Renal cortical epithelial cell (primary cell): ENCODE results near the gene RHOT1. TPM values are rescaled to one million over a fixed set of nuclear protein-coding genes. Genes with fewer than 3 reads are reported as not detected.
"Not testable (repeated sequence)": the region's sequence is repeated elsewhere in the genome, so short reads cannot be mapped to it uniquely, and the experiment has no call there.

Experiments used
- DNase-seq: peaks from one replicate; pipeline ENCODE4 v3.0.0-alpha.2; 2011; ENCODE audit warnings: low read depth
- total RNA-seq: library from RNA; depleted of rRNA; stranded (reverse); fragments of >200 nt; gene quantifications from 2 replicates; pipeline ENCODE4 v1.2.3, GENCODE V29; 2014

The RHOT1 gene
- total RNA-seq, 1 donor from 2014 or later: 62.3 TPM

DNA sequence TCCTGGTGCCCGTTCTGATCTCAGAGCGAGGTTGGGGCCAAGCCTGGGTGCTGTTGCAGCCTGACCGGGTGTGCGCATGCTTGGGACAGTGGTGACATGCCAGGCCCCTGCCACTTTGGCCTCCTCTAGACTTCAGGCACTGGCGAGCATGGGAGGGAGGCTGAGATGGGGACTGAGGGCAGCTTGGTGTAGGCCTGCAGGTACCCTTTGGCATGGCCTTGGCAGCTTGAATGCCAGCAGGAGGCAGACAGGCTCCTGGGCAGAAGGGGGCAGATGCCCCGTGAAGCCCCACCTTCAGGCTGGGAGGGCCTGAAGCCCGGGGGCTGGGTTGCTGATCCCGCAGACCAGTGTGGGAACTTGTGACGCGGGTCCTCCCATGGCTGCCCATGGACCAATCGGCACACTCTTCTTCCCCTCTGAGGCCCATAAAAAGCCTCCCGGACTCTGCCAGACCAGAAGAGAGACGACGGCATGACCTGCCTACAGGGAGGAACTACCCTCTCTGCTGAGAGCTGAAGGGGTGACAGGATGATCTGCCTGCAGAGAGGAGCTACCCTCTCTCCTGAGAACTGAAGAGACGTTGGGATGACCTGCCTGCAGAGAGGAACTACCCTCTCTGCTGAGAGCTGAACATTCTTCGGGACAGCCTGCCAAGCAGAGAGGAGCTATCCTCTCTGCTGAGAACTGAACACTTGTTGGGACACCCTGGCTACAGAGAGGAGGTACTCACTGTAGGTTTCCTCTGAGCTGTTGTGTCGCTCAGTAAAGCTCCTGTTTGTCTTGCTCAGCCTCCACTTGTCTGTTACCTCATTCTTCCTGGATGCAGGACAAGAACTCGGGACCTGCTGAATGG, 17.5 kb downstream of the RHOT1 start:
- no peak for DNase-seq

- no peak for DNase-seq
These were observed 18.2 kb downstream of the RHOT1 start for GRCh38 chr17:32160526-32160925.

DNA sequence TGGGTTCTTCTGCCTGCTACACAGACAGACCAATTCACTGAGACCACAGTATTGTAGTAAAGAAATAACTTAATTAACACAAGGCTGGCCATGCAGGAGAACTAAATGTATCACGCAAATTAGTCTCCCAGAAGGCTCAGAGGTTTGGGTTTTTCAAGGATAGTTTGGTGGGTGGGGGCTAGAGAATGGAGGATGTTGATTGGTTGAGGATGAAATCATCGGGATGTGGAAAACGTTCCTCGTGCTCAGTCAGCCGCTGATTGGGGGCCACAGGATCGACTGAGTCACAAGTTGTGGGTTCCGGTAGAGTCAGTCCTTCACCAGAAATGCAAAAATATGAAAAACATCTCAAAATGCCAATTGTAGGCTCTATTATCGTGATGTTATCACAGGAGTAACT, 18.7 kb downstream of the RHOT1 start:
- peak; percentile 55 for DNase-seq

GRCh38 chr17:32161506-32162365, 19.4 kb downstream of the RHOT1 start:
- DNase-seq: peak; percentile 70

- no peak for DNase-seq
These were observed 32.6 kb downstream of the RHOT1 start for GRCh38 chr17:32174889-32175288.

- DNase-seq: not testable (repeated sequence)
These were observed 36.4 kb downstream of the RHOT1 start for GRCh38 chr17:32178679-32179078.

DNA sequence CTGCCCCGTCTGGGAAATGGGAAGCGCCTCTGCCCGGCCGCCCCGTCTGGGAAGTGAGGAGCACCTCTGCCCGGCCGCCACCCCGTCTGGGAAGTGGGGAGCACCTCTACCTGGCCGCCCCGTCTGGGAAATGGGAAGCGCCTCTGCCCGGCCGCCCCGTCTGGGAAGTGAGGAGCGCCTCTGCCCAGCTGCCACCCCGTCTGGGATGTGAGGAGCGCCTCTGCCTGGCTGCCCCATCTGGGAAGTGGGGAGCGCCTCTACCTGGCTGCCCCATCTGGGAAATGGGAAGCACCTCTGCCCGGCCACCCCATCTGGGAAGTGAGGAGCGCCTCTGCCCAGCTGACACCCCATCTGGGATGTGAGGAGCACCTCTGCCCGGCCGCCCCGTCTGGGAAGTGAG, 36.8 kb downstream of the RHOT1 start:
- not testable (repeated sequence) for DNase-seq

DNA sequence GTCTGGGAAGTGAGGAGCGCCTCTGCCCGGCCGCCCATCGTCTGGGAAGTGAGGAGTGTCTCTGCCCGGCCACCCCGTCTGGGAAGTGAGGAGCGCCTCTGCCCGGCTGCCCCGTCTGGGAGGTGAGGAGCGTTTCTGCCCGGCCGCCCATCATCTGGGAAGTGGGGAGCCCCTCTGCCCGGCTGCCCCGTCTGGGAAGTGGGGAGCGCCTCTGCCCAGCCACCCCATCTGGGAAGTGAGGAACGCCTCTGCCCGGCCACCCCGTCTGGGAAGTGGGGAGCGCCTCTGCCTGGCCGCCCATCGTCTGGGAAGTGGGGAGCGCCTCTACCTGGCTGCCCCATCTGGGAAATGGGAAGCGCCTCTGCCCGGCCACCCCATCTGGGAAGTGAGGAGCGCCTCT, 37.2 kb downstream of the RHOT1 start:
- not testable (repeated sequence) for DNase-seq

DNA sequence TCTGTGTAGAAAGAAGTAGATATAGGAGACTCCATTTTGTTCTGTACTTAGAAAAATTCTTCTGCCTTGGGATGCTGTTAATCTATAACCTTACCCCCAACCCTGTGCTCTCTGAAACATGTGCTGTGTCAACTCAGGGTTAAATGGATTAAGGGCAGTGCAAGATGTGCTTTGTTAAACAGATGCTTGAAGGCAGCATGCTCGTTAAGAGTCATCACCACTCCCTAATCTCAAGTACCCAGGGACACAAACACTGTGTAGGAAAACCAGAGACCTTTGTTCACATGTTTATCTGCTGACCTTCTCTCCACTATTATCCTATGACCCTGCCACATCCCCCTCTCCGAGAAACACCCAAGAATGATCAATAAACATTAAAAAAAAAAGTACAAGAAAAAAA, 38.0 kb downstream of the RHOT1 start:
- DNase-seq: not testable (repeated sequence)

DNA sequence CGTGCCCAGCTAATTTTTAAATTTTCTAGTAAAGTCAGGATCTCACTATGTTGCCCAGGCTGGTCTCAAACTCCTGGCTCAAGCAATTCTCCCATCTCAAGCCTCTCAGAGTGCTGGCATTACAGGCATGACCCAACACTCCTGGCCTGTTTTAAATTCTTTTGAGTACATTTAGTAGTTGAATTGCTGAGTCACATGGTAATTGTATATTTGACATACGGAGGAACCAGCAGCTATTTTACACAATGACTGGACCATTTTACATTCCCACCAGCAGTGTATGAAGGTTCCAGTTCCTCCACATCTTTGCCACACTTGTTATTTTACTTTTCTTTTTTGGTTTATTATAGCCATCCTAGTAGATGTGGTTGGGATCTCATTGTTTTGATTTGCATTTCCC, 43.6 kb downstream of the RHOT1 start:
- no peak for DNase-seq

- no peak for DNase-seq
These were observed 45.0 kb downstream of the RHOT1 start for GRCh38 chr17:32187271-32187670.

DNA sequence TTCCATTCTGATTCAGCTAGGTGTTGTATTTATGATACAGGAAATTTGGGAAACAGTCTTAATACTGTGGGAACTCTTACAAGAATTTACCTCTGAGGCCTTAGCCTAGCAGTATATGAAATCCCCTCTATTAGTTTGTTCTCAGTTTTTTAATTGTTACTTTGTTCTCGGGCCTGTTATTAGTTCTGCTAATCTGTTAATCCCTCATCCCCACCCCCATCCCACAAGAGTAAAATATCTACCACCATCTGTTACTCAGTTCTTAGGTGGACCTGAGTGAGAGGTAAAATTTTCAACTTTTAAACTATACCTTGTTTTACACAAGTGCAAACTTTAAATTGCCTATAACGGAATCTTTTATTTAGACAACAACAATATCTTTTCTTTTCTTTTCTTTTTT, 47.0 kb downstream of the RHOT1 start:
- no peak for DNase-seq

DNA sequence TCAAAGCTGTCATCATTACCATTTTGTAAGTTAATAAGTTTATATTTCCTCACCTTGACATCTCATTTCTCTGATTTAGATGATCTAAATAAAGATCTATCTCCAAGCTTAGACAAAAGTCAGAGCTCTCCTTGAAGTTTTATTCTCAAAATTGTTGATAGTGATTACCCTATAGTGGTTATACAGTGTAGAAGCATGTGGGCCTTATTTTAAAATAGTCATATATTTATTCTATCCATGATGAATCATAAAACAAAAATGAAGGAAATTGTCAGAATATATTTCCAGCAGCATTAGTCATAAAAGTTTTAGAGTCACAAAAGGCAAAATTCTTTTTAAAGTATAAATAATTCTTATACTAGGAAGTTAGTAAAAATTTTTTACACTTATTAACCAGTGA, 49.0 kb downstream of the RHOT1 start:
- no peak for DNase-seq

DNA sequence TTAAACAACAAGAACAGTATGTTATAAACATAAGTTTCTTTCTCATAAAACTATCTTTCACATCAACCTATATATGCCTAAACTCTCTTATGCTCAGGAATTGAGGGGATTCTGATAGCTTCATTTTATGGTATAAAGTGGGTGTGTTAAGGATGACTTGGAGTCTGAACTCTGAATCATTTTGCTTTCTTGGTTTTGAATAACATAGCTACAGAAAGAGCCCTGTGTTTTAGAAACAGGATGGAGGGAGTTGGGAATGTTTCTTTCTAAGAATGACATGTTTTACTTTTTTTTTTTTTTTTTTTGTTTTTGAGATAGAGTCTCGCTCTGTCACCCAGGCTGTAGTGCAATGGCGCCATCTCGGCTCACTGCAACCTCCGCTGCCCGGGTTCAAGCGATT, 50.1 kb downstream of the RHOT1 start:
- no peak for DNase-seq

DNA sequence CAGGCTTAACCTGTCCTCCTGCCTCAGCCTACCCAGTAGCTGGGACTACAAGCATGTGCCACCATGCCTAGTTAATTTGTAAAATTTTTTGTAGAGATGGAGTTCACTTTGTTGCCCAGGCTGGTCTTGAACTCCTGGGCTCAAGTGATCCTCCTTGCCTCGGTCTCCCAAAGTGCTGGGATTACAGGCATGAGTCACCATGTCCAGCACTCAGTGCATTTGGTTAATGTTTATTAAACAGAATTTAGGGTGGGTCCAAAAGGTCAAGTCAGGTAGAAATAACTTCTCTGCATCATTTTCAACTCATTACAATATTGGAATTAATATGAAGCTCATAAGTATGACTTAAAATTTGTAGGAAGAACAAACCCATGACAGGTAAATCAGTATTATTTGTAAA, 55.7 kb downstream of the RHOT1 start:
- no peak for DNase-seq

GRCh38 chr17:32206861-32207260, 64.6 kb downstream of the RHOT1 start:
- no peak for DNase-seq

- no peak for DNase-seq
These were observed 66.1 kb downstream of the RHOT1 start for GRCh38 chr17:32208436-32208835.

- DNase-seq: no peak
These were observed 67.3 kb downstream of the RHOT1 start for GRCh38 chr17:32209608-32210007.

DNA sequence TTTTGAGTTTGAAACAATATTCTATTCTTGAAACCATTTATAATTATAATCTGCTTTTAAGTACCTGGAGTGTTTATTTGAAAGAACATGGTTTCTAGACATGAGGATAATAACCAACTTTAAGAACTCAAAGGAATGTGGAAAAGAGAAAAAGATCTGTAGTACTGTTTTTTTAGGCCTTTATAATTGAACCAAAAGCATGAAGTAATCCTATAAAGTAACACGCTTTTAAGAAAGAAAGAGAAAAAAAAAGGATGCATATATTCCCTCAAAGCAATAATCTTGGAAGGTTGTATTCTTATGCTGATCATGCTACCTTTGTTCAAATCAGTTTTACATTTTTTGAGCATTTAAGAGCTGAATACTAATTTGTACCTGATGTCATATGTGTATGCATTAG, 69.4 kb downstream of the RHOT1 start:
- DNase-seq: no peak

DNA sequence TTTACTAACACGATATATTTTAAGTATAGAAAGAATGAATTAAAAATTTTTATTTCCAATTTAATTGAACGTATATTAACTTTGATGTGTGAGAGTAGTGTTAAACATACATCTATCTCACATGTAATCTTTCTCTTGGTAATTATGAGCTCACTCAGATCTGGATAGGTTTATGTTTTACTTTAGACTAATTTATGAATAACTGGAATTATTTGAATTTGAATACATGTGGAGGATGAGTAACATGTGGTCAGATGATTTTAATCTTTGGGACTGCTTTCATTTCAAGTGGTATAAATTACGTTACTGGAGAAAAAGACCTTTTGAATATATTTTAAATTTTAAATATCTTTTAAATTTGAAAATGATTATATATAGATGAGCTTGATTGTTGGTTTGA, 73.4 kb downstream of the RHOT1 start:
- DNase-seq: no peak

- peak; percentile 32 for DNase-seq
These were observed 80.3 kb downstream of the RHOT1 start for GRCh38 chr17:32222621-32223020.

- no peak for DNase-seq
These were observed 81.4 kb downstream of the RHOT1 start for GRCh38 chr17:32223703-32224102.

GRCh38 chr17:32226886-32227285, 84.6 kb downstream of the RHOT1 start:
- no peak for DNase-seq
